ENCODE results near the gene NGFR.
A peak's percentile ranks its signal among the peaks of the same experiment; 100 is the strongest.

NGFR gene

DNA sequence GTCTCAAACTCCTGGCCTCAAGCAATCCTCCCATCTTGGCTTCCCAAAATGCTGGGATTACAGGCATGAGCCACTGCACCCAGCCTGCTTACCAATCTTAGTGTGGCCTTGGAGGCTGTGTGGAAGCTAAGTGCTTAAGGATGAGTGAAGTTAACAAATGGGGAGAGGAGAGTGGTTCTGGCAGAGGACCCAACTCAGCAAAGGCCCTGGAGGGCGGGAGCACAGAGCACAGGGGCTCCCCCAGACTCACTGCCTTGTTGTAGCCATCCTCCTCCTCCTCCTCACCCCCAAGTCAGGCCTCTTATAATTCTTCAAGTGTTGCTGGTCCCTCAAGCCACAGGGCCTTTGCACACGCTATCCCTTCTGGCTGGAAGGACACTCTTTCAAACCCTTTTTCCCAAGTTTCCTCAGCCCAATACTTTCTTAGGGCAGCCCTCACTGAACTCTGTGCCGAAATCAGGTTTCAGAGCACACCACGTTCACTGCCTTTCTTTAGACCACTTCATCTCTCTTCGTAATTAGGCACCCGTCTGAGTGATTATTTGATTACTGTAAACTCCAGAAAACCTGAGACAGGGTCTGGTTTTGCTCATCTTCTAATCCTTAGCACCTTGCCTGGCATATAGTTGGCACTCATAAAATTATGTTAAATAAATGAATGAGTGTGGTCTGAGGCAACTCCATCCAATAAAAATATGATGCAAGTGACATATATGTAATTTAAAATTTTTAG, 23.4 kb downstream of the NGFR start:
- no peak for DNase-seq

DNA sequence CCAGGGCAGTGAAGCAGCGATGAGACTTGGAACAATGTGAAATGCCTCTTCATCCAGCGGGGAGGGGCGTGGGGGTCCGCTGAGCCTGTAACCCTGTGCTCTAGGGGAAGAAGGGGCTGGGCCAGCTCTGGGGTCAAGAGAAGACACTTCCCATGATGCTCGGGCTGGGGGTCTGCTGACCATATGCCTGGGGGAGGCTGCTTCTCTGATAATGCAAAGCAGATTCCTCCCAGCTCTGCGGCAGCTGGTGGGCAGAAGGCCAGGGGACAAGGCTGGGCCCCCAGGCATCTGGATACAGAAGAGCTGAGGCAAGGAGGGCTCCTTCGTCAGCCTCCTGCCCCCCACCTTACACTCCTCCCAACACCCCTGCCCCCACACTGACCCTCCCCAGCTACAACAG, 24.7 kb downstream of the NGFR start:
- DNase-seq = no peak

DNA sequence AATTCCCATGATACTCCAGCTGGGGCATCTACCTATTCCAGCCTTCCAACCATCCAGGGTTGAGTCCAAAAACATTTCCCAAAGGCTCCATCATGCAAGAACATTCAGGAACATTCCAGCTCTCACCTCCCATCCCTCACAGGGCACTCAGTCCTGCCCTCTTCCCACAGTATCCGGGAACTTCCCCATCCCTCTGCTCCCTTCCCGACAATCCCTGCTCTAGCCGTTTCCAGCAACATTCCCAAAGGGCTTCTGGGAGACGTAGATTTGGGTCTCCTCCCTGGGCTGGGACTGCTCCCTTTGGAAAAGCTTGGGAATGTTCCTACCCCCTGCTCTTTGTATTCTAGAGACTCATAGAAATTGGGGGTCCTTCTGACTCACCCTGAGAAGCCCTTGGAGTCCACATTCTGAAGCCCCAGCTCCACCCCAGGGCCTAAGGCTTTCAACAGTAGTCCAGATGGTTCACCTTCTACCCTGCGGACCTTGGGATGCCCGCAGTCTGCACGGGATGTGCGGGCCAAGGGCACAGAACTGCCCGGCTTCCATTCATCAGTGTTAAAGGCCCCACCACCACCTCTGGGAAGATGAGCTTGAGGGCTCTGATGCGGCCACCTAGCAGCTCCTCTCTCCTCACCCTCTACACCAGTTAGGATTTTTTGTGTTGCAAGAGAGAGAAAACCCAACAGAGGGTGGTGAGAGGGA, 25.4 kb downstream of the NGFR start:
- no peak for DNase-seq

DNA sequence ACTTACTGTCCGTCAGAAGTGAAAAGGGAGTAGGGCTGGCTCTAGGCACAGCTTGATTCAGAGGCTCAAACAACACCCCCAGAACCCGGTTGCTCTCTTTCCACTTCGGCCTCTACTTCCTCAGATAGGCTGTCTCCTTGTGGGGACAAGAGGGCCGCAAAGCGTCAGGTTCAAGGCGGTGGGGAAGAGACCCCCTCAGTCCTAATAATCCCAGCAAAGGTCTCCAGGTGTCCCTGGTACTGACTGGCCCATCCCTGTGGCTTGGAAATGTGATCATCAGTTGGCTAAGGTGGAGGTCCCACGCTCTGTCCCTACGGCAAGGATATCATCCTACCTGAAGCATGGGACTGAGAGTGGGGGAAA, 26.0 kb downstream of the NGFR start:
- no peak for DNase-seq

DNA sequence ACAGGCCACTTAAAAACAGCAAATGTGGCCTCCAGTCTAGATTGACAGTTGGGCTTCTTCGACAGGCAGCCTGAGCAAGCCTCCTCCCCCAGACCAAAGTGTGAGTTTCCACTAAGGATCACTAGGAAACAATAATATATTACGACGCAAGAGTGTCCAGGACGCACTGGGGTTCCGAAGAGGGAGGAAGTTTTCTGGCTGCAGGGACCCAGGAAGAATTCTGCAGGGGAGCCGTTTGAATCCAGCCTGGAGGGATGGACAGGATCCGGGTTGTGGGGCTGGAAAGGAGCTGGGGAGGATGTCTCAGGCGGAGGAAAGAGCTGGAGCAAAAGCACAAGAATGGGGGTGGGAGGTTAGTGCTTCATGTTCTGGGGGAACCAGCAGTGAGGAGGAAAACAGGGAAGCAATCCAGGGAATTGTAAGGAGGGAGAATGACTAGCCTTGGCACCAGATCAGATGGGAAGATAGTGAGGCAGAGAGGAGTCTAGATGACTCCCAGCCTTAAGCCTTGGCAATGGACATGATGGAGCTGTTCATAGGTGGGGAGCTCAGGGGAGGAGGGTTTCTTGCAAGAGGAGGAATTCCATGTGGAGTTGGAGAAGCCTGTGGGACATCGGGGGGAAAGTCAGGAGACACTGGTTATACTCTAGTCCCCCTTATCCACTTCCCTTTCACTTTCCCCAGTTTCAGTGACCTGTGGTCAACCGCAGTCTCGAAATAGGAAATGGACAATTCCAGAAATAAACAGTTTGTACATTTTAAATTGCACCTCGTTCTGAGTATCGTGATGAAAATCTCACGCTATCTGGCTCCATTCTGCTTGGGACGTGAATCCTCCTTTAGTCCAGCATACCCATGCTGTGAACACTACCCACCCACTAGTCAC, 26.6 kb downstream of the NGFR start:
- no peak for DNase-seq

DNA sequence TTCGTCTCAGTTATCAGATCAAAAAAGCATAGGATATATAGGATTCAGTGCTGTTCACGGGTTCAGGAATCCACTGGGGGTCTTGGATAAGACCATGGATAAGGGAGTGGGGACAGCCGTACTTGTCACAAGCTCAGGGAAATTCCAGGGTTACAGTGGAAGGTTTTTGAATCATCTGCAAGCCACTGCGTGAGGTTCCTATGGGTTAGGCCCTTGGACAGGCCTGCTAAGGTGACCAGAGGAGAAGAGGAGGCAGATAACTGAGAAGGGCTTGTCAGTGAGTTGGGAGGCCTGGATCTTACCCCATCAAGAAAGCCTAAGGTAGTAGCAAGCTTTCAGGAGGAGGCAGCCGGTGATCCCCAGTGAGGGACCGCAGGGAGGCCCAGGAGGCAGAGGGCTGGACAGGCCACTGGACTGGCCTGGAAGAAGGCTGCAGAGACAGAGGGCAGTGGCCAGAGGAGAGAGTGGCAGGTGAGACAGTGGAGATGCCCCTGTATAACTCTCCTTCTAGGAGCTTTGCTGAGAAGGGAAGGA, 27.3 kb downstream of the NGFR start:
- no peak for DNase-seq

DNA sequence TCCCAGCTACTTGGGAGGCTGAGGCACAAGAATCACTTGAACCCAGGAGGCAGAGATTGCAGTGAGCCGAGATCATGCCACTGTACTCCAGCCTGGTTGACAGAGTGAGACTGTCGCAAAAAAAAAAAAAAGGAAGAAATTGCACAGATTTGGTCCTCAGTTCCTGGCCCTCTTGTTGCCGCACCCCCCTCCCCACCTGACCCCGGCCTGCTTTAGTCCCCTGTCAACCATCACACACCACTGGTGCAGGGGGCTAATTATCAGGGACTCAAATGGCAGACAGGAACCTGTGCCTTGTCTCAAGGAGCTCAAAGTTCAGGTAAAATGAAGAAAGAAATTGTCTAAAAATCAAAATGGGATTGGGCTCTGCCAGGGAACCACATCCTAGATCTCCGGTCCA, 28.1 kb downstream of the NGFR start:
- no peak for DNase-seq

DNA sequence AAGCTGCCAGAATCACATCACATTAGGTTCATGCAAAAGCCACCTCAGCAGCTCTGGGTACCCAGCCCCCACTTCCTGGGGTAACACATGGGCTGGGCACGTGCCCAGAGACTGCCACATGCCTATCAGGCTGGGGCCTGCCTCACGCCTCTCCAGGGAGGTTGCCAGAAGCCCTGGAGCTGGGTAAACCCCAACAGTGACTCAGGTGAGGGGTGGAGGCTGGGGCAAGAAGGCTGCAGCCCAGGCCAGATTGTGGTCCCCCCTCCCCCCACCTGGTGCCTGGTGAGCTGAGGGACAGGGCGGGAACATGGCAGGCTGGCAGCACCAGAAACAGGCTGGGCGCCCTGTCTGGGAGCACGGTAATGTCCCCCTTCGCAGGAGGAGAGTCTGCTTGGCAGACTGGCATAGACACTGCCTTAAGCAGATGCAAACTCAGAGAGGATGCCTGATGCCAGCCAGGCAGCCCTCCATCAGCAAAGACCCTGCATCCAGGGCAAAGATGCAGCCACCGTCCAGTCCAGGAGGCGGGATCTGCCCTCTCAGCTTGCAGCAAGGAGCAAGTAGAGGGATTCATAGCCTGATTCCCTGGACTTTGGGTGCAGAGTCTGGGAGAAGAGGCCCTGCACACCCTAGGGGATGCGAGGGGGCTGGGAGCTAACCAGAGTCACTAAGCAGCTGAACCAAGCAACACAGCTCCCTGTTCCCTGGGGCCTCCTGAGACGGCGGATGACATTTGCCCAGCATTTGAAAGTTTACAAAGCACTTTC, 28.8 kb downstream of the NGFR start:
- DNase-seq = peak; percentile 56

DNA sequence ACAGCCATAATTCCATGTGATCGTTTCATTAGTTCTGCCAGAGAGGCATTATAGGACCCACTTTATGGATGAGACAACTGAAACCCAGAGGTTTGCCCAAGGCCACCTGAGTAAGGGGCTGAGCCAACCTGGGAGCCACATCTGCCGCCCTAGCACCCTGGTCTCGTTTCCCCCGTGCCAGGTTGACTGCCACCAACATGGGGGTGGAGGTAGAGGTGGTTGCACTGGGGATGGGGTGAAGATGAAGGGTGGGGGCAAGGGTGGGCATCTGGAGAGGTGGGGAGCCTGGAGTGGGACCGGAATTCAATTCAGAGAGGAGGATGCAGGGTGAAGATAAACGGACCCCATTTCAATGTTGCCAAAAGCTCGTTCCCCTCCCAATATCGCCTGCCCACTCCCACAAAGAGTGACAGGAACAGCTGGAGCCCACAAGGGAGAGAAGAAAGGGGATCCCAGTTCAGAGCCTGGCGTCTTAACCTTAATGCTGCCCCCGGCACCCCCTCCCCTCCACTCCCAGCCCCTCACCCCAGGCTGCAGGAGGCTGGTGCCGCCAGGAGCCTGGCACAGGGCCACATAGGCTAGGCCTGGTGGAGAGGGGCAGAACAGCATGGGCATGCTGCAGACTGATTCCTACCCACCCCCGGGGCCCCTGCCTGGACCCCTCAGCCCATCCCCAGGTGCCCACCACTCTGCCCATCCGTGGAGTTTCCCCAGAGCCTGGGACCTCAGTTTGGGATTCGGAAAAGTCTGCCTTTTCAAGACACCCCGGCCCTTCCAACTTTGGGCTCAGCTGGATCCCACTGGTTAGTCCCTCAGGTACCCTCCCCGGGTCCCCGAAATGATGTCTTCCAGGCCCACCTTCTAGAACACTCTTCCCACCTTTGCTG, 29.6 kb downstream of the NGFR start:
- DNase-seq = no peak

DNA sequence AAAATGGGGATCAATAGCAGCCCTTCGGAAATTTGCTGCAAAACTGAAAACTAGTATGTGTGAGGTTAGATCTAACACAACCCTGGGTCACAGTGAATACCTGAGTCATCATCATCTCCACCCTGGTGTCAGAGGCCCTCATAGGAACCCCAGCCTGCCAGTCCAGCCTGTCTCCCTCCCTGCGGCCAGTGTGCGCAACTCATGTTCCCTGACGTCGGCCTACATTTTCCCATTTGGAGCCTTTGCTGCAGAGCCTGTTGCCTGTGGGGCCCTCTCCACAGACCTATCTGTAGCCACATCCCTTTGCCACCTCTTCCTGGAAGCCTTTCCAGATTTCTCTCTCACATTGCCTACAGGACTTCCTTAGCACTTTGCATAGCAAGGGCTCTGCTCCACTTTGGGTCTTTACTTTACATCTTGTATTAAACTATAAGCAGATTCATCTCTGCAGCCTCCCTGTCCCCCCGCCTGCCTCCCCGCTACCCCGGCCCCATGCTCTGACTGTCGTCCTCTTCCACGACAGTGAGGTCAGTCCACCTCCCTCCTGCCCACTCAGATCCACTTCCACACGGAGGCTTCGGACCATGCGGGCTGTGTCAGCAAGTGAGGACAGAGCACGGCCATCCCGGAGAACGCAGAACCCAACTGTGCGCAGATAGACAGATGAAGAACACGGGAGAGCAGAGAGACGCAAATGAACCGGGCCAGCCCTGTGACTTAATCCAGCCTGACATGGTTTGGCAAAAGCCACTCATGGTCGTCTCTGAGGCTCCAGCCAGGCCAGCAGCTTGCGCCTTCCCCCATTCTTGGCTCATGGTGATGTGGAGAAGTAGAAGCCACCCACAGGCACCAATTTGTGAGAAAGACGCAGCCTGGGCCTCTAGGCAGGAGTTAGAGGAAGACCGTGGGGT, 31.0 kb downstream of the NGFR start:
- no peak for DNase-seq

DNA sequence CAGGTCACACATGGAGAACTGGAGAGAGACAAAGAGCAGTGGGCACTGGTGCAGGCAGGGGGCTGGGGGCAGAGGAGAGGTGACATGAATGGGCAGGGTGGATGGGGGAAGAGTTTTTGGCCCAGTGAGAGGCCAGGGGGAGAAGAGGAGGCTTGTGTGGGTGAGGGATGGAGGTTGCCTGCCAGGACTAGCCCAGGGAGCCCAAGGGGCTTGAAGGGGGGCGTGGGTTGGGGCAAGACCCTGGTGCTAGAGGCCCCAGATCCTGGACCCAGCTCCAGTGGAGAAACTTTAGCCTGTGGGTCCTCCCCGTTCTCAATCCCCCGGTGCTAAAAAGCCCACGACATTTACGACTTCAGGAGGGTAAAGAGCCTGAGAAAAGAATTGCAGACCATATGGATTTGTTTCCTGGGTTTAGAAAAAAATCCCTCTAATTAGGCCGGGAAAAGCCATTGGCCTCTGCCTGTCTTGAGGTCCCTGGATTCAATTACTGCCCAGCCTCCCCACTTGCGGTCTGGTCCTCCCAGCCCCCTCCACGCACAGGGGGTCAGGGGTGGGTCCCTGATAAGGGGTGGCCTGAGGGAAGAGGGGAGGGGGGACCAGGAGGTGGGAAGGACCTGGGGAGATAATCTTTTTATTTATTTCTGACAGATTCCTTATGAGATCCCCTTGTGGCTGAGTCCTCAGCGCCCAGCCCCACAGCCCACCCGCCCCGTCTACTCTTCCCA, 33.0 kb downstream of the NGFR start:
- no peak for DNase-seq

DNA sequence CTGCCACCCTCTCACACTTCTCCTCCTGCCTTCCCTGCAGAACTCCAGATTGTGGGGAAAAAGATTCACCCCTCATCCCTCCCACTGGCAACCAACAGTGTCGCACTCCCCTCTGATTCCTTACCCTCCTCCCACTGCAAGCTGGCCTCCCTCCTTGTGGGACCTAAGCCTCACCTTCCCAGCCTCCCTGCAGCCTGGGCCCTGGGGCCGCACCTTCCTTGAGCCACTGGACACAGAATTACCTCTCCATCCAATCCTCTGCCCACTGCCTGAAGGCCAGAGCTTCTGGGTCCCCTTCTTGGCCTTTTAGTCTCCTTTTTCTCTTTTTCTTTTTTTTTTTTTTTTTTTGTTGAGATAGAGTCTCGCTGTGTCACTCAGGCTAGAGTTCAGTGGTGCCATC, 33.9 kb downstream of the NGFR start:
- no peak for DNase-seq

DNA sequence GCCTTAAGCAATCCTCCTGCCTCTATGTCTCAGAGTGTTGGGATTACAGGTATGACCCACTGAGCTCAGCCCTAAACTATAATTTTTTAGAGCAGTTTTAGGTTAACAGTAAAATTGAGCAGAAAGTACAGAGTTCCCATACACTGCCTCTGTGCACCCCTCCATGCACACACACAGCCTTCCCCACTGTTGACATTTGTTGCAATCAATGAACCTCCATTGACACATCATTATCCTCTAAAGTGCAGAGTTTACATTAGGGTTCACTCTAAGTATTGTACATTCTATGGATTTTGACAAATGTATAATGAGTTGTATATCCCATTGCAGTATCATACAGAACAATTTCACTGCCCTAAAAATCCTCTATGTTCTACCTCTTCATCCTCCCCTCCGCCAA, 35.0 kb downstream of the NGFR start:
- no peak for DNase-seq

DNA sequence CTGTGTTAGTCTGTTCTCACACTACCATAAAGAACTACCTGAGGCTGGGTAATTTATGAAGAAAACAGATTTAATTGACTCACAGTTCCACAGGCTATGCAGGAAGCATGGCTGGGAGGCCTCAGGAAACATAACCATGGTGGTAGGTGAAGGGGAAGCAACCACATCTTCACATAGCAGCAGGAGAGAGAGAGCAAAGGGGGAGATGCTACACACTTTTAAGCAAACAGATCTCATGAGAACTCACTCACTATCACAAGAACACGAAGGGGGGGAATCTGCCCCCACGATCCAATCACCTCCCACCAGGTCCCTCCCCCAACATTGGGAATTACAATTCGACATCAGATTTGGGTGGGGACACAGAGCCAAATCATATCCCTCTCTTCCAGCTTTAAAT, 48.8 kb downstream of the NGFR start:
- DNase-seq = no peak

DNA sequence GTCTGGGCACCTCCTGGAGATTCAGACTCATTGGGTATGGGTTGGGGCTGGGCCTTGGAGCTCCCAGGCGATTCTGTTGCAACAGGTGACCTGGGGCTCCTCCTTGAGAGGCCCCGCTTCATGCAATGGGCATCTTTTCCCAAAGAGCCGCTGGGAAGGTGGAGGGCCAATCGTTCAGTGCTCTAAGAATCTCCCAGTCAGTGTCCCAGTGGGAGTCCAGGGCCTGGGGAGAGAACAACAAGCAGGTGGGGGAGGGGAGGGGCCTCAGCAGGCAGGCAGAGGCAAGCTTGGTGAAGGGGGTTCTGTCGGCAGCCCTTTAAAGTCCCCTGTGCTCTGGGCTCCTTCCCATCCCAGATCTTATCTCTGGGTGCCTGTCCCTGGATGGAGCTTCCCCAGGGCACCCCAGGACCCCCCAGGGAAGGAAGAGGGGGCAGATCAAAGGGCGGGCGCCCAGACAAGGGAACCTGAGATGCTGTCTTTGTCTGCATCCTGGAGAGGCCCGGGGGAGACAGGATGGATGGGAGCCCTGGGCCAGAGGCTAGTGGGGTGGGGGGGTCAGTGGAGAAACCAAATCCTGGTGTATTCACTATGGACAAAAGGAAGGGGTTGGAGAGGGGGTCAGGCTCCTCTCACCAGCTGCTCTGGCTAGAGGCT, 50.0 kb downstream of the NGFR start:
- DNase-seq = no peak

DNA sequence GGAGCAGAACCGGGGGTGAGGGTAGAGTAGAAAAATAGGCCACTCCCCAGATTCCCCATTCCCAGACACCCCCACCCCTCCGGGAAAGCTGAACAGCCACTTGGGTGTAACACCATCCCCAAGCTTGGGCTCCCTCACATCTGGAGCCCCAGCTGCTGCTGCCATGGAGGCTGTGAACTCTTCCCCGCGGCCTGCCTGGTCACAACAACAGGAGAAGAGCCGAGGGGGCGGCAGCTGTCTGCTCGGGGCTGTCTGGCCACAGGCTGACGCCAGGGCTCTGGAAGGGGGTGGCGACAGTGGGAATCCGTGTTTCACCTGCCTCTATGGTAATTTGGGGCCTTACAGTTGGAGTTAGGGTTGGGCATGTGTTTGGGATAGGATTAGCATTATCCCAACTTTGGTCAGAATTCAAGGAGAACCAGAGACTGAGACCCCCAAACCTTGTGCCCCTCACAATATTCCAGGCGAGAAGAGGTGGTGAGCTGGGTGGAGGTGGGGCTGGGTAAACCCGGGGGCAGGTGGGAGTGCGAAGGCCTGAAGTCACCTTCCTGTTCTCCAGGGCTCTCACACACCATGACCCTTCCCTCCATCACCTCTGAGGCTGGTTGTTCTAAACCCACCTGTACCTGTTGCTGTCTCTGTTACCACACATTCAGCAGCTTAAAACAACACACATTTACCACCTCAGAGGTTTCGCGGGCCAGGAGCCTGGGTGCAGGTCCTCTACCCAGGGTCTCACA, 50.9 kb downstream of the NGFR start:
- no peak for DNase-seq

DNA sequence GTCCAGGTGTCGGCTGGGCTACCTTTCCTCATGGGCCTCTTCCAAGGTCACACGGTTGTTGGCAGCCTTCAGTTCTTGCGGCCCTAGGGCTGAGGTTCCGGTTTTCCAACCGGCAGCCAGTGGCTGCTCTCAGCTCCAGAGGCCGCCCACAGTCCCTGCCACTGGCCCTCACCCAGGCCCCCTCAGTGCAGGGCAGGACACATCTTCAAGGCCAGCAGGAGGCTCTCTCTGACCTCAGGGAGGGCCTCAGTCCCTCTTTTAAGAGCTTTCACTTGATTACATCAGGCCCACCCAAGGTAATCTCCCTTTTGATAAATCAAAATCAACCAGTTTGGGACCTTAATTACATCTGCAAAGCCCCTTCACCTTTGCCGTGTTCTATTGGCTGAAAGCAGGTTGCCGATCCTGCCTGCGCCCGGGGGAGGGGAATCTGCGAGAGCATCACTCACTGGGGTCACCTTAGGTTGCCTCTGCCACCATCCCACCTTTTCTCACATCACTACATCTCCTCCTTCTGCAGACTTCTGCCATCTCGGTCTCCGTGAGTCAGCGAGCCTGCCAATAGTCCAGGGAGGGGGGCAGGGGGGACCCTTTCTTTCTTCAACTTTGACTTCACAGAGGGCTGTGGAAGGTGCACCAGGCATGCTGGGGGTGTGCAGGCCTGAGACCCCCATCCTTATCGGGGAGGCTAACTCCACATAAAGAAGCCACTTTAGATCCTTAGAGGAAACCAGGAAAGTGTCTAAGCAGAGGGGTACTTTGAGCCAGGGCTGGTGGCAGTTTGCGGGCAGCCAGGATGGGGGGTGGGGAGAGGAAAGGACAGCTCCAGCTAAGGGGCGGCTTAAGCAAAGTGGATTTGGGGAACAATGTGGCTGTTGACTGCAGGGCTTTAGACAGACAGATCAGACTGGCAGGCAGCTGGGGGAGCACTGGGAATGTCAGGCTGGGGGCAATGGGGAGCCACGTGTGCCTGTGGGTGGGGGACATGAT, 51.7 kb downstream of the NGFR start:
- DNase-seq = no peak
